Ishikawa (cell line): ENCODE data around the gene AIMP2.

ENCODE experiments used
- CEBPB ChIP-seq: IDR thresholded peaks from 2 replicates; pipeline ENCODE4 v1.6.1; 2012
- CREB1 ChIP-seq: IDR thresholded peaks from 2 replicates; pipeline ENCODE4 v1.6.1; 2012; ENCODE audit warnings: low read depth
- EGR1 ChIP-seq: IDR thresholded peaks from 2 replicates; pipeline ENCODE4 v1.6.1; 2012
- EP300 ChIP-seq: IDR thresholded peaks from 2 replicates; pipeline ENCODE4 v1.6.1; 2012; ENCODE audit warnings: borderline replicate concordance
- FOXM1 ChIP-seq: IDR thresholded peaks from 2 replicates; pipeline ENCODE4 v1.6.1; 2012; ENCODE audit warnings: low read depth, borderline replicate concordance
- NFIC ChIP-seq: IDR thresholded peaks from 2 replicates; pipeline ENCODE4 v1.6.1; 2012
- RAD21 ChIP-seq: IDR thresholded peaks from 2 replicates; pipeline ENCODE4 v1.6.1; 2012; ENCODE audit warnings: low read depth
- TAF1 ChIP-seq: IDR thresholded peaks from 2 replicates; pipeline ENCODE4 v1.6.1; 2012; ENCODE audit warnings: low read depth, mild to moderate bottlenecking
- TCF12 ChIP-seq: IDR thresholded peaks from 2 replicates; pipeline ENCODE4 v1.6.1; 2012; ENCODE audit warnings: low read depth
- TEAD4 ChIP-seq: IDR thresholded peaks from 2 replicates; pipeline ENCODE4 v1.6.1; 2012
- YY1 ChIP-seq: IDR thresholded peaks from 2 replicates; pipeline ENCODE4 v1.6.1; 2012; ENCODE audit warnings: low read depth
- ZBTB7A ChIP-seq: IDR thresholded peaks from 2 replicates; pipeline ENCODE4 v1.6.1; 2012; ENCODE audit warnings: low read depth
- TF ChIP-seq, protein P1 (sequence below): IDR thresholded peaks from 2 replicates; pipeline ENCODE4 v1.6.1; 2012
- TF ChIP-seq, protein P2 (sequence below): IDR thresholded peaks from 2 replicates; pipeline ENCODE4 v1.6.1; 2012
- TF ChIP-seq, protein P3 (sequence below): IDR thresholded peaks from 2 replicates; pipeline ENCODE4 v1.6.1; 2012; ENCODE audit warnings: low read depth, mild to moderate bottlenecking

Gene AIMP2

DNA sequence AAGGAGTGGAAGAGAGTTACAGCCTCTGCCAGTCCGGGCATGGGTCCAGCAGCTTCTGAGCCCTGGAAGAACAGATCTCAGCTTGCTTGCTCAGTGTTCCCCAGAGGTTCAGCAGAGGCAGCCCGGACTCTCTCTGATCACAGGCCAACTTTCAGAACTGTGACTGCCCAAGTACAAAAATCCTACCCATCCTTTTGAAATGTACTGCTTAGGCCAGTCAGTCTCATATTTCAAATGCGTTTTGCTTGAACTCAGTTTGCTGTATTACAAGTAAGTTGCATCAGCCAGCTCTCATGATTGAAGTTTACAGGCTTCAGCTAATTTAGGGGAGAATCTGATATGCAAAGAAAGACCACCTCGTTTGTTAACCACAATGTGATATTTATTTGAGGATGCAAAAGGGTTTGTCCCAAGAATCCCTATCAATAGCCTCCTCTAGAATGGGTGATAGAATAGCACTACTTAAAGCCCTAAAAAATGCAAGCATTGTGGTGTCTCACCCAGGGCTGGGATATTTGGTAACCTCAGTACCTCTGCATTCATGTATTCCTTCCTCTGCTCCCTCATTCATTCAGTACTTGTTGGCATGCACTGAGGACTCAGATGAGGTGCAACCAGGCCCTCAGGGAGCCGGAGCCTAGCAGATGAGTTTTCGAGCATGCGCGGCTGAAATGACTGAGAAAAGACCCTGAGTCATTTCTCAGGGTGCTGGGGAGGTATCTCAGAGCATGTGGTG is 7.0 kb downstream of the AIMP2 start:
- TF ChIP-seq RAD21 = no peak
- peak; percentile 40; the same call in 1 of the 2 replicates for TF ChIP-seq TCF12
- TF ChIP-seq EGR1 = no peak
- TF ChIP-seq EP300 = peak; percentile 58; the same call in 1 of the 2 replicates
- TF ChIP-seq ZBTB7A = no peak
- TF ChIP-seq, protein P1, sequence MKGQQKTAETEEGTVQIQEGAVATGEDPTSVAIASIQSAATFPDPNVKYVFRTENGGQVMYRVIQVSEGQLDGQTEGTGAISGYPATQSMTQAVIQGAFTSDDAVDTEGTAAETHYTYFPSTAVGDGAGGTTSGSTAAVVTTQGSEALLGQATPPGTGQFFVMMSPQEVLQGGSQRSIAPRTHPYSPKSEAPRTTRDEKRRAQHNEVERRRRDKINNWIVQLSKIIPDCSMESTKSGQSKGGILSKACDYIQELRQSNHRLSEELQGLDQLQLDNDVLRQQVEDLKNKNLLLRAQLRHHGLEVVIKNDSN = no peak
- no peak for TF ChIP-seq TEAD4
- no peak for TF ChIP-seq TAF1
- TF ChIP-seq, protein P2, sequence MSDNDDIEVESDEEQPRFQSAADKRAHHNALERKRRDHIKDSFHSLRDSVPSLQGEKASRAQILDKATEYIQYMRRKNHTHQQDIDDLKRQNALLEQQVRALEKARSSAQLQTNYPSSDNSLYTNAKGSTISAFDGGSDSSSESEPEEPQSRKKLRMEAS = peak; percentile 43; the same call in 1 of the 2 replicates
- TF ChIP-seq, protein P3, sequence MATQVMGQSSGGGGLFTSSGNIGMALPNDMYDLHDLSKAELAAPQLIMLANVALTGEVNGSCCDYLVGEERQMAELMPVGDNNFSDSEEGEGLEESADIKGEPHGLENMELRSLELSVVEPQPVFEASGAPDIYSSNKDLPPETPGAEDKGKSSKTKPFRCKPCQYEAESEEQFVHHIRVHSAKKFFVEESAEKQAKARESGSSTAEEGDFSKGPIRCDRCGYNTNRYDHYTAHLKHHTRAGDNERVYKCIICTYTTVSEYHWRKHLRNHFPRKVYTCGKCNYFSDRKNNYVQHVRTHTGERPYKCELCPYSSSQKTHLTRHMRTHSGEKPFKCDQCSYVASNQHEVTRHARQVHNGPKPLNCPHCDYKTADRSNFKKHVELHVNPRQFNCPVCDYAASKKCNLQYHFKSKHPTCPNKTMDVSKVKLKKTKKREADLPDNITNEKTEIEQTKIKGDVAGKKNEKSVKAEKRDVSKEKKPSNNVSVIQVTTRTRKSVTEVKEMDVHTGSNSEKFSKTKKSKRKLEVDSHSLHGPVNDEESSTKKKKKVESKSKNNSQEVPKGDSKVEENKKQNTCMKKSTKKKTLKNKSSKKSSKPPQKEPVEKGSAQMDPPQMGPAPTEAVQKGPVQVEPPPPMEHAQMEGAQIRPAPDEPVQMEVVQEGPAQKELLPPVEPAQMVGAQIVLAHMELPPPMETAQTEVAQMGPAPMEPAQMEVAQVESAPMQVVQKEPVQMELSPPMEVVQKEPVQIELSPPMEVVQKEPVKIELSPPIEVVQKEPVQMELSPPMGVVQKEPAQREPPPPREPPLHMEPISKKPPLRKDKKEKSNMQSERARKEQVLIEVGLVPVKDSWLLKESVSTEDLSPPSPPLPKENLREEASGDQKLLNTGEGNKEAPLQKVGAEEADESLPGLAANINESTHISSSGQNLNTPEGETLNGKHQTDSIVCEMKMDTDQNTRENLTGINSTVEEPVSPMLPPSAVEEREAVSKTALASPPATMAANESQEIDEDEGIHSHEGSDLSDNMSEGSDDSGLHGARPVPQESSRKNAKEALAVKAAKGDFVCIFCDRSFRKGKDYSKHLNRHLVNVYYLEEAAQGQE = no peak
- peak; percentile 39; the same call in 1 of the 2 replicates for TF ChIP-seq FOXM1
- TF ChIP-seq CREB1 = no peak
- no peak for TF ChIP-seq YY1
- peak; percentile 77 for TF ChIP-seq CEBPB
- peak; percentile 89 for TF ChIP-seq NFIC

DNA sequence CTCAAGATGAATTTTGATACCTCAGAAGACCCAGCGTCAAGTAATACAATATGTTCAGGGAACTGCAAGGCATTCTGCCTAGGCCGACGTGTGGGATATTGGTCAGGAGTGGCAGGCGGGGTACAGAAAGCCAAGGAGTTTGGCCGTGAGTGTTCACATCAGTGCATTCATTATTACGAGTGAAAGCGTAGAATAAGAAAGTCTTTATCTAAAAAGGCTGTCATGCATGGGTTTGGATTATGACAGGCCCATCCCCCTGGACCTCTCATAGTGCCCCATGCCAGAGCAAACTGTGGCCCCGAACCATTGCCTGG is 7.5 kb downstream of the AIMP2 start:
- TF ChIP-seq CREB1 (no peak), NFIC (no peak), EGR1 (no peak), YY1 (no peak), FOXM1 (no peak), TAF1 (no peak), CEBPB (no peak), RAD21 (no peak), TCF12 (no peak), ZBTB7A (no peak)
- TF ChIP-seq, protein P2 = no peak
- TF ChIP-seq, protein P3 = no peak
- TF ChIP-seq, protein P1 = no peak

DNA sequence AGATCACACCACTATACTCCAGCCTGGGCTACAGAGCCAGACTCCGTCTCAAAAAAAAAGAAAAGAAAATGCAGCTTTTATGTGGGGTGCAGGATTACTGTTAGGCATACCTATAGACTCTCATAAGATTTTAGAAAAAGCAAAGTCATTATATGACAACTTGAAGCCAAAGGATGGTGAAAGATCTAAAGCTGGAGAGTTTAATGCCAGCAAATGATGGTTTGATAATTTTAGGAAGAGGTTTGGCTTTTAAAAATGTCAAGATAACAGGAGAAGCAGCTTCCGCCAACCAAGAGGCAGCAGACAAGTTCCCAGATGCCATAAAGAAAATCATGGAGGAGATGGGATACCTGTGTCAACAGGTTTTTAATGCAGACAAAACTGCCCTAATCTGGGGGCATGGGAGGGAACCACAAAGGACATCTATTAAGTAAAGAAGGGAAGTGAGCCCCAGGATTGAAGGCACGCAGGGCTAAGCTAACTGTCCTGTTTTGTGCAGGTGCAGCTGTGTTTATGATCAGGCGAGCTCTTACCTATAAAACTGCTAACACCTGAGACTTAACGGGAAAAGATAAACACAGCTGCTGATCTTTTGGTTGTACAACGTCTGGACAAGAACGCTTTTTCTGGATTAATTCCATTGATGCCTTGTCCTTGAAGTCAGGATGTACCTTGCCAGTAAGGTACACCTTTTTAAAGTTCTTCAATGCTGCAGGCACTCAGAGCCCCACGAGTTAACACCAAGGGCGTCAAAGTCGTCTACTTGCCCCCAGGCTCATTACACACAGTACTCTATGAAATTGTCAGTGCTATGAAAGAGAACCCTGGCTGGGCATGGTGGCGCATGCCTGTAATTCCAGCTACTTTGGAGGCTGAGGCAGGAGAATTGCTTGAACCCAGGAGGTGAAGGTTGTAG is 11.6 kb downstream of the AIMP2 start:
- TF ChIP-seq CEBPB (no peak), ZBTB7A (no peak), RAD21 (no peak), FOXM1 (no peak), YY1 (no peak), TAF1 (no peak), NFIC (no peak), EGR1 (no peak), CREB1 (no peak), TEAD4 (no peak)
- TF ChIP-seq, protein P3 = no peak
